ENCODE data around the gene GNG7. TPM values are rescaled to one million over a fixed set of nuclear protein-coding genes. Genes with fewer than 3 reads are reported as not detected.

GNG7 gene
- total and polyA plus RNA-seq, 10 of the 15 experiments (the other 5 are each of a cell fraction or from before 2014, with no cell fraction given), result 1.9 to 13.6 (median 6.5) TPM

GRCh38 chr19:2716722-2717637, 14.5 kb upstream of the GNG7 start:
- in situ Hi-C loops (cut with MboI), result no loop called here
- peaks cover 7% of the 10 kb centered on the region; the same call in 1 of the 3 replicates for H3K9me3 ChIP-seq (replicated peaks; ENCODE audit: control insufficient read depth, insufficient read depth, low read length)
- ChIA-PET POLR2A (no interaction called here), CTCF (no interaction called here), RAD21 (ENCODE audit: unreplicated experiment) (no interaction called here), SMC1A (ENCODE audit: uncharacterized antibody, unreplicated experiment) (interaction anchor here (1.0 kb wide), 1 partner anchor 10 kb away, joined by 3 read pairs; no protein-coding TSS in a partner anchor)
- no peak overlapping the region for H3K4me3 ChIP-seq
- intact Hi-C loops (cut with micrococcal nuclease; ENCODE audit: unreplicated experiment), result no loop called here
- no peak overlapping the region for H3K9ac ChIP-seq (ENCODE audit: control insufficient read depth, insufficient read depth, low read length)
- H3K36me3 ChIP-seq (ENCODE audit: control insufficient read depth in 2 of 2, insufficient read depth in 2 of 2, low read length in 1 of 2), result no peaks in the 10 kb centered on the region
- no TSS peak for BruUV-seq (replicated peaks)
- FAIRE-seq (no peak), DNase-seq (ENCODE audit: low read depth, low spot score) (no peak), ATAC-seq (no peak)
- no peaks in the 10 kb centered on the region for H3K4me1 ChIP-seq (ENCODE audit: control insufficient read depth, insufficient read depth, low read length)
- H4K20me1 ChIP-seq (ENCODE audit: control insufficient read depth, insufficient read depth), result no peaks in the 10 kb centered on the region
- no peak overlapping the region for H2AFZ ChIP-seq (ENCODE audit: control insufficient read depth, low read depth, low read length)
- H3K79me2 ChIP-seq (ENCODE audit: control insufficient read depth, insufficient read depth, low read length), result no peaks in the 10 kb centered on the region
- H3K4me2 ChIP-seq (ENCODE audit: control insufficient read depth, insufficient read depth), result no peak overlapping the region
- no peak overlapping the region for H3K27ac ChIP-seq (ENCODE audit: control insufficient read depth, insufficient read depth)
- 85% methylated on average over 35 of the region's 51 CpGs for WGBS (ENCODE audit: insufficient coverage, insufficient replicate concordance, low lambda C conversion rate, missing lambda C conversion rate)
- H3K27me3 ChIP-seq (replicated peaks in 1 of 2; ENCODE audit: control insufficient read depth in 2 of 2, insufficient read depth in 2 of 2, low read length in 1 of 2), result peaks cover 1 to 3% of the 10 kb centered on the region in 2 experiments; a peak in 1 of 4 replicates
- TF ChIP-seq DPF2 (IDR thresholded peaks at IDR 0.05), result no peak
- no peak for TF ChIP-seq ZNF592 (IDR thresholded peaks at IDR 0.05)
- TF ChIP-seq SIN3A (IDR thresholded peaks at IDR 0.05; ENCODE audit: low read depth, low read length), result no peak
- TF ChIP-seq TCF12 (IDR thresholded peaks at IDR 0.05; ENCODE audit: low read depth, low read length), result no peak
- no peak for TF ChIP-seq TCF7 (IDR thresholded peaks at IDR 0.05; ENCODE audit: borderline replicate concordance)
- no peak for TF ChIP-seq SMC3 (IDR thresholded peaks at IDR 0.05; ENCODE audit: borderline replicate concordance, low read length)
- TF ChIP-seq POLR2A (IDR thresholded peaks at IDR 0.05; ENCODE audit: low read depth, low read length), result no peak
- TF ChIP-seq BCLAF1 (IDR thresholded peaks at IDR 0.05), result no peak
- no peak for TF ChIP-seq SRF (IDR thresholded peaks at IDR 0.05; ENCODE audit: low read depth in 2 of 2, low read length in 2 of 2)
- no peak for TF ChIP-seq HDAC2 (IDR thresholded peaks at IDR 0.05)
- no peak for TF ChIP-seq MLLT1 (IDR thresholded peaks at IDR 0.05)
- no peak for TF ChIP-seq NFXL1 (IDR thresholded peaks at IDR 0.05; ENCODE audit: borderline replicate concordance)
- TF ChIP-seq TARDBP (IDR thresholded peaks at IDR 0.05; ENCODE audit: borderline replicate concordance), result no peak
- TF ChIP-seq MEF2B (IDR thresholded peaks at IDR 0.05; ENCODE audit: partially characterized antibody, poor library complexity, severe bottlenecking), result no peak
- TF ChIP-seq ELK1 (IDR thresholded peaks at IDR 0.05; ENCODE audit: low read depth, low read length), result no peak

All from GM12878 (cell line).